Vagina (tissue), 2 donors: ENCODE data around the gene SMAGP.

Experiments
- CTCF ChIP-seq, 3 experiments: fragments of 450-650 bp in 2 of 3; fragments of 200-600 bp in 1 of 3; sonication (generic) in 1 of 3; IDR thresholded peaks; one replicate each; pipeline ENCODE4 v1.5.1; 2017 to 2019; ENCODE audit warnings: antibody characterized with exemption in 3 of 3, mild to moderate bottlenecking in 2 of 3, moderate library complexity in 2 of 3
- POLR2A ChIP-seq, 2 donors: fragments of 450-650 bp; IDR thresholded peaks; one replicate each; pipeline ENCODE4 v1.6.1; 2017; ENCODE audit warnings: antibody characterized with exemption in 2 of 2, mild to moderate bottlenecking in 2 of 2, moderate library complexity in 2 of 2
- POLR2AphosphoS5 ChIP-seq, 2 donors: sonication (generic); formaldehyde crosslinking; IDR thresholded peaks; one replicate each; pipeline ENCODE4 v1.9.0; 2017; ENCODE audit warnings: antibody characterized with exemption in 2 of 2, mild to moderate bottlenecking in 2 of 2, low read depth in 1 of 2; ENCODE audit not compliant: insufficient read depth in 1 of 2

GRCh38 chr12:51196547-51196946, 73.7 kb downstream of the SMAGP start:
- TF ChIP-seq POLR2A (IDR thresholded peaks at IDR 0.05) (no peak), POLR2AphosphoS5 (IDR thresholded peaks at IDR 0.05; ENCODE audit: insufficient read depth in 1 of 2, low read depth in 1 of 2) (no peak), CTCF (IDR thresholded peaks at IDR 0.05) (no peak)
